HG03045 (cell line): ENCODE measurements around the gene LCLAT1.
"Not testable (repeated sequence)": the region's sequence is repeated elsewhere in the genome, so short reads cannot be mapped to it uniquely, and the experiment has no call there.

Source experiments
- ATAC-seq: cut with Tn5 transposase; IDR thresholded peaks from one replicate; pipeline ENCODE4 v1.9.1; 2021; ENCODE audit warnings: mild to moderate bottlenecking, moderate library complexity; ENCODE audit not compliant: unreplicated experiment

Gene LCLAT1

GRCh38 chr2:30513649-30514048 is 66.6 kb downstream of the LCLAT1 start:
- ATAC-seq, result not testable (repeated sequence)

- no peak for ATAC-seq
Observed at GRCh38 chr2:30514134-30514847, 67.2 kb downstream of the LCLAT1 start.

GRCh38 chr2:30514848-30515435 is 67.9 kb downstream of the LCLAT1 start:
- ATAC-seq, result no peak

- ATAC-seq, result no peak
Observed at GRCh38 chr2:30516166-30516565, 69.1 kb downstream of the LCLAT1 start.

GRCh38 chr2:30519796-30520195 is 72.8 kb downstream of the LCLAT1 start:
- no peak for ATAC-seq

GRCh38 chr2:30522421-30522820 is 75.4 kb downstream of the LCLAT1 start:
- no peak for ATAC-seq

- no peak for ATAC-seq
Observed at GRCh38 chr2:30527411-30527810, 80.4 kb downstream of the LCLAT1 start.

GRCh38 chr2:30527859-30528258 is 80.8 kb downstream of the LCLAT1 start:
- no peak for ATAC-seq

GRCh38 chr2:30530346-30530745 is 83.3 kb downstream of the LCLAT1 start:
- no peak for ATAC-seq

GRCh38 chr2:30541680-30542079 is 94.6 kb downstream of the LCLAT1 start:
- no peak for ATAC-seq

- no peak for ATAC-seq
Observed at GRCh38 chr2:30545875-30546274, 98.8 kb downstream of the LCLAT1 start.

- no peak for ATAC-seq
Observed at GRCh38 chr2:30548386-30548785, 101.3 kb downstream of the LCLAT1 start.

- no peak for ATAC-seq
Observed at GRCh38 chr2:30549096-30549495, 102.0 kb downstream of the LCLAT1 start.

- no peak for ATAC-seq
Observed at GRCh38 chr2:30559544-30560275, 112.7 kb downstream of the LCLAT1 start.

- ATAC-seq, result no peak
Observed at GRCh38 chr2:30561349-30561748, 114.3 kb downstream of the LCLAT1 start.

- ATAC-seq, result no peak
Observed at GRCh38 chr2:30565851-30566358, 118.9 kb downstream of the LCLAT1 start.

GRCh38 chr2:30566631-30567030 is 119.6 kb downstream of the LCLAT1 start:
- ATAC-seq, result no peak

GRCh38 chr2:30567317-30567716 is 120.3 kb downstream of the LCLAT1 start:
- no peak for ATAC-seq

GRCh38 chr2:30569946-30570345 is 122.9 kb downstream of the LCLAT1 start:
- ATAC-seq, result no peak

GRCh38 chr2:30577151-30577550 is 130.1 kb downstream of the LCLAT1 start:
- no peak for ATAC-seq

GRCh38 chr2:30580391-30580790 is 133.3 kb downstream of the LCLAT1 start:
- ATAC-seq, result no peak

- ATAC-seq, result no peak
Observed at GRCh38 chr2:30582521-30582920, 135.5 kb downstream of the LCLAT1 start.
